ENCODE results near the gene OTUB2.

Gene OTUB2

DNA sequence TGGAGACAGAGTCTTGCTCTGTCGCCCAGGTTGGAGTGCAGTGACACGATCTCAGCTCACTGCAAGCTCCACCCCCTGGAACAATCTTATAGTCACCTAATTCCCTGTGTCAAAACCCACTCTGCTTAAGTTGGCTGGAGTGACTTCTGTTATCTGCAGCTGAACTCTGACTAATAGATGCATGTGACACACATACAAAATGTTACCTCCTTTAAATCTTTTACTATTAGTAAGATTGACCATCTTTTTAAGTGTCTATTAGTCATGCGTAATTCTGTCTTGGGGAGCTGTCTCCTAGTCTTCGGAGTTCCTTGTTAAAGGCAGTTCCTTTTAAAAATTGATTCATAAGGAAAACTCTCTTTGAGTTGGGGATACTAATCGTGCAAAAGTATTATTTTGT, 62.4 kb downstream of the OTUB2 start:
- WGBS (ENCODE audit: extremely low coverage, insufficient coverage, insufficient read length): no CpG with 5 or more reads among the region's 5 CpGs
- H3K27me3 ChIP-seq (ENCODE audit: insufficient read depth, low read length): no peaks in the 10 kb centered on the region

DNA sequence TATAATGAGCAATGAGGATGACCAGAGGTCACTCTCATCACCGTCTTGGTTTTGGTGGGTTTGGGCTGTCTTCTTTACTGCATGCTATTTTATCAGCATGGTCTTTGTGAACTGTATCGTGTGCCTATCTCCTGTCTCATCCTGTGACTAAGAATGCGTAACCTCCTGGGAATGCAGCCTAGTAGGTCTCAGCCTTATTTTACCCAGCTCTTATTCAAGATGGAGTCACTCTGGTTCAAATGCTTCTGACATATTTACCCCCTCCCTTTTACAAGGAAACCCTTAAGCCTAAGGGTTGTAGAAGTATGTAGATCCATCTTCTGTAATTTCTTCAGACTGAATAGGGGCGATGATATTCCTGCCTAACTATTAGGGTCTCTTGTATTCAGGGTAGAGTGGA, 63.3 kb downstream of the OTUB2 start:
- H2AK5ac ChIP-seq (ENCODE audit: low read length): no peak overlapping the region
- no peak overlapping the region for H4K91ac ChIP-seq (ENCODE audit: low read depth, low read length)
- no peak overlapping the region for H3K9ac ChIP-seq (ENCODE audit: low read length)
- H3K79me1 ChIP-seq (ENCODE audit: low read length): no peaks in the 10 kb centered on the region
- no peak overlapping the region for H3K4me2 ChIP-seq (ENCODE audit: low read length)
- H4K12ac ChIP-seq (ENCODE audit: low read depth, low read length): no peak overlapping the region
- no CpG with 5 or more reads among the region's 4 CpGs for WGBS (ENCODE audit: extremely low coverage, insufficient coverage, insufficient read length)
- H2BK5ac ChIP-seq (ENCODE audit: low read depth, low read length, poor library complexity): no peak overlapping the region
- no peaks in the 10 kb centered on the region for H3K9me3 ChIP-seq (ENCODE audit: insufficient read depth, low read depth, low read length)
- no peaks in the 10 kb centered on the region for H3K79me2 ChIP-seq (ENCODE audit: control insufficient read depth, insufficient read depth, low read length, poor library complexity)
- no peak overlapping the region for H3K18ac ChIP-seq (ENCODE audit: low read length)
- DNase-seq: peak; percentile 45 to 73
- H2BK120ac ChIP-seq (ENCODE audit: insufficient read depth, low read length, poor library complexity): no peak overlapping the region
- no peak overlapping the region for H3K4me3 ChIP-seq (ENCODE audit: low read depth, low read length)
- H2AFZ ChIP-seq (ENCODE audit: insufficient read depth, low read length, poor library complexity): no peak overlapping the region
- no peak overlapping the region for H4K8ac ChIP-seq (ENCODE audit: low read depth, low read length)
- H3K23ac ChIP-seq (ENCODE audit: low read length): no peak overlapping the region
- H2BK12ac ChIP-seq (ENCODE audit: low read length): no peak overlapping the region
- H3K36me3 ChIP-seq (ENCODE audit: control insufficient read depth in 1 of 2, insufficient read depth in 2 of 2, low read length in 2 of 2): no peaks in the 10 kb centered on the region
- no peak overlapping the region for H3K14ac ChIP-seq (ENCODE audit: low read length)
- H3K4me1 ChIP-seq (ENCODE audit: control insufficient read depth in 1 of 2, insufficient read depth in 2 of 2, low read length in 2 of 2): no peaks in the 10 kb centered on the region
- no peak overlapping the region for H3K27ac ChIP-seq (ENCODE audit: low read depth, low read length)
- H3K27me3 ChIP-seq (ENCODE audit: insufficient read depth, low read length): no peaks in the 10 kb centered on the region
- no peak overlapping the region for H3K4ac ChIP-seq (ENCODE audit: low read depth, low read length)

More for the DNA sequence above, 62.4 kb downstream of the OTUB2 start:
- no peak overlapping the region for H3K4me2 ChIP-seq (ENCODE audit: low read length)
- no peak overlapping the region for H4K91ac ChIP-seq (ENCODE audit: low read depth, low read length)
- no peak overlapping the region for H3K4me3 ChIP-seq (ENCODE audit: low read depth, low read length)
- H3K79me2 ChIP-seq (ENCODE audit: control insufficient read depth, insufficient read depth, low read length, poor library complexity): no peaks in the 10 kb centered on the region
- no peaks in the 10 kb centered on the region for H3K36me3 ChIP-seq (ENCODE audit: control insufficient read depth in 1 of 2, insufficient read depth in 2 of 2, low read length in 2 of 2)
- H3K4ac ChIP-seq (ENCODE audit: low read depth, low read length): no peak overlapping the region
- no peak overlapping the region for H2BK120ac ChIP-seq (ENCODE audit: insufficient read depth, low read length, poor library complexity)
- H3K23ac ChIP-seq (ENCODE audit: low read length): no peak overlapping the region
- no peaks in the 10 kb centered on the region for H3K4me1 ChIP-seq (ENCODE audit: control insufficient read depth in 1 of 2, insufficient read depth in 2 of 2, low read length in 2 of 2)
- H4K12ac ChIP-seq (ENCODE audit: low read depth, low read length): no peak overlapping the region
- H3K14ac ChIP-seq (ENCODE audit: low read length): no peak overlapping the region
- H3K79me1 ChIP-seq (ENCODE audit: low read length): no peaks in the 10 kb centered on the region
- H3K27ac ChIP-seq (ENCODE audit: low read depth, low read length): no peak overlapping the region
- no peak overlapping the region for H2AFZ ChIP-seq (ENCODE audit: insufficient read depth, low read length, poor library complexity)
- no peak overlapping the region for H4K8ac ChIP-seq (ENCODE audit: low read depth, low read length)
- peak; percentile 9 to 60 for DNase-seq
- H3K9me3 ChIP-seq (ENCODE audit: insufficient read depth, low read depth, low read length): no peaks in the 10 kb centered on the region
- no peak overlapping the region for H3K18ac ChIP-seq (ENCODE audit: low read length)
- H2BK12ac ChIP-seq (ENCODE audit: low read length): no peak overlapping the region
- no peak overlapping the region for H2AK5ac ChIP-seq (ENCODE audit: low read length)
- no peak overlapping the region for H2BK5ac ChIP-seq (ENCODE audit: low read depth, low read length, poor library complexity)
- H3K9ac ChIP-seq (ENCODE audit: low read length): no peak overlapping the region

DNA sequence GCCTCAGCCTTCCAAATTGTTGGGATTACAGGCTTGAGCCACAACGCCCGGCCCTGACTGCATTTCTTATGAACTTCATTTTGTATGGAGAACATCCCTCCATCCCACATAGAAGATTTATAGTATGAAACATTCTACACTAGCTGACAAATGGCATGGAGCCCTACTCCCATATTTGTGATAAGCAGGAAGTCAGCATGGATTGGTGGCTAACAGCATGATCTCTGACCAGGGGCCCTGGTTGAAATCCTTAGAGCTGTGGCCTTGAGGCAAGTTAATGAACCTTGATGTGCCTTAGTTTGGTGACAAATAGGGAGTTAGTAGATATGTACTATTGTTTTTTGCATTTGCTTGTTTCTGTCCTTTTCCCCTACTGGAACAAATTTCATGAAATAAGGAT, 67.3 kb downstream of the OTUB2 start:
- WGBS (ENCODE audit: extremely low coverage, insufficient coverage, insufficient read length): no CpG with 5 or more reads among the region's 2 CpGs
- H2AFZ ChIP-seq (ENCODE audit: insufficient read depth, low read length, poor library complexity): no peak overlapping the region
- H3K18ac ChIP-seq (ENCODE audit: low read length): no peak overlapping the region
- H3K79me1 ChIP-seq (ENCODE audit: low read length): no peaks in the 10 kb centered on the region
- no peak overlapping the region for H4K8ac ChIP-seq (ENCODE audit: low read depth, low read length)
- H3K4me3 ChIP-seq (ENCODE audit: low read depth, low read length): no peak overlapping the region
- no peak for DNase-seq
- H3K4ac ChIP-seq (ENCODE audit: low read depth, low read length): no peak overlapping the region
- no peaks in the 10 kb centered on the region for H3K9me3 ChIP-seq (ENCODE audit: insufficient read depth, low read depth, low read length)
- H4K91ac ChIP-seq (ENCODE audit: low read depth, low read length): no peak overlapping the region
- no peaks in the 10 kb centered on the region for H3K79me2 ChIP-seq (ENCODE audit: control insufficient read depth, insufficient read depth, low read length, poor library complexity)
- no peak overlapping the region for H3K9ac ChIP-seq (ENCODE audit: low read length)
- no peaks in the 10 kb centered on the region for H3K27me3 ChIP-seq (ENCODE audit: insufficient read depth, low read length)
- no peak overlapping the region for H3K14ac ChIP-seq (ENCODE audit: low read length)
- no peak overlapping the region for H3K23ac ChIP-seq (ENCODE audit: low read length)
- no peak overlapping the region for H3K27ac ChIP-seq (ENCODE audit: low read depth, low read length)
- no peaks in the 10 kb centered on the region for H3K4me1 ChIP-seq (ENCODE audit: control insufficient read depth in 1 of 2, insufficient read depth in 2 of 2, low read length in 2 of 2)
- no peak overlapping the region for H3K4me2 ChIP-seq (ENCODE audit: low read length)
- peaks cover 4 to 12% of the 10 kb centered on the region in 2 experiments for H3K36me3 ChIP-seq (ENCODE audit: control insufficient read depth in 1 of 2, insufficient read depth in 2 of 2, low read length in 2 of 2)
- H2BK5ac ChIP-seq (ENCODE audit: low read depth, low read length, poor library complexity): no peak overlapping the region
- no peak overlapping the region for H2BK12ac ChIP-seq (ENCODE audit: low read length)
- no peak overlapping the region for H2BK120ac ChIP-seq (ENCODE audit: insufficient read depth, low read length, poor library complexity)
- no peak overlapping the region for H2AK5ac ChIP-seq (ENCODE audit: low read length)
- H4K12ac ChIP-seq (ENCODE audit: low read depth, low read length): no peak overlapping the region

DNA sequence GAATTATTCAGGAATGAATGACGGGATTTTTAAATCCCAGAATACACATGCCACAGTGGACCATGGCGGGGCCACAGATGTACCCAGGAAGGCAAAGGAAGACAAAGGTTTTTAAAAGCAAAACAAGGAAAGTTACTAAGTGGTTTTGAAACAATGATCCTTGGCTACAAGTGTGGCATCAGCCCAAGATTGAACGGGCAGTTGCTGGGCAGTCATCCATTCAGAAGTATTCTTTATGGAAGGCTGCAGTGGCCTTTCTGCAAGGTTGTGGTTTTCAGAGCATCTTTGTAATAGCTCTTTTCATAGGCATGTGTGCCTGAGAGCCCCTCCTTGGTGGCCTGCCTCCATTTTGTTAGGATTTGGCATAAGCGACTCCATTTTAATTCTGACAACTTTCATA, 71.0 kb downstream of the OTUB2 start:
- no peak overlapping the region for H3K23ac ChIP-seq (ENCODE audit: low read length)
- DNase-seq: no peak
- H3K79me1 ChIP-seq (ENCODE audit: low read length): no peaks in the 10 kb centered on the region
- H2BK5ac ChIP-seq (ENCODE audit: low read depth, low read length, poor library complexity): no peak overlapping the region
- H2BK12ac ChIP-seq (ENCODE audit: low read length): no peak overlapping the region
- H3K79me2 ChIP-seq (ENCODE audit: control insufficient read depth, insufficient read depth, low read length, poor library complexity): no peaks in the 10 kb centered on the region
- H3K27ac ChIP-seq (ENCODE audit: low read depth, low read length): no peak overlapping the region
- no peak overlapping the region for H4K8ac ChIP-seq (ENCODE audit: low read depth, low read length)
- H4K12ac ChIP-seq (ENCODE audit: low read depth, low read length): no peak overlapping the region
- H3K9me3 ChIP-seq (ENCODE audit: insufficient read depth, low read depth, low read length): no peaks in the 10 kb centered on the region
- no peak overlapping the region for H2AFZ ChIP-seq (ENCODE audit: insufficient read depth, low read length, poor library complexity)
- no peak overlapping the region for H3K4me3 ChIP-seq (ENCODE audit: low read depth, low read length)
- H3K14ac ChIP-seq (ENCODE audit: low read length): no peak overlapping the region
- no peak overlapping the region for H3K9ac ChIP-seq (ENCODE audit: low read length)
- H3K4ac ChIP-seq (ENCODE audit: low read depth, low read length): no peak overlapping the region
- WGBS (ENCODE audit: extremely low coverage, insufficient coverage, insufficient read length): no CpG with 5 or more reads among the region's 4 CpGs
- no peak overlapping the region for H3K18ac ChIP-seq (ENCODE audit: low read length)
- no peaks in the 10 kb centered on the region for H3K27me3 ChIP-seq (ENCODE audit: insufficient read depth, low read length)
- no peak overlapping the region for H2AK5ac ChIP-seq (ENCODE audit: low read length)
- peaks cover 8 to 18% of the 10 kb centered on the region in 2 experiments for H3K36me3 ChIP-seq (ENCODE audit: control insufficient read depth in 1 of 2, insufficient read depth in 2 of 2, low read length in 2 of 2)
- no peak overlapping the region for H3K4me2 ChIP-seq (ENCODE audit: low read length)
- no peak overlapping the region for H4K91ac ChIP-seq (ENCODE audit: low read depth, low read length)
- peaks cover 2 to 6% of the 10 kb centered on the region in 2 experiments for H3K4me1 ChIP-seq (ENCODE audit: control insufficient read depth in 1 of 2, insufficient read depth in 2 of 2, low read length in 2 of 2)
- H2BK120ac ChIP-seq (ENCODE audit: insufficient read depth, low read length, poor library complexity): no peak overlapping the region

Data from trophoblast cell (in vitro differentiated cells and primary cell).